Fibroblast of skin of back (primary cell): ENCODE data around the gene GDPD4. TPM values are rescaled to one million over a fixed set of nuclear protein-coding genes. Genes with fewer than 3 reads are reported as not detected.
"Not testable (repeated sequence)": the region's sequence is repeated elsewhere in the genome, so short reads cannot be mapped to it uniquely, and the experiment has no call there.

ENCODE experiments used
- DNase-seq: peaks from one replicate; pipeline ENCODE4 v3.0.0-alpha.2; 2013
- polyA plus RNA-seq, 2 experiments: library from polyadenylated mRNA; unstranded; fragments of 120-200 nt; gene quantifications; one replicate each; pipeline ENCODE4 v1.2.1, GENCODE V29; 2013; ENCODE audit not compliant: insufficient read length in 2 of 2

The GDPD4 gene, protein sequence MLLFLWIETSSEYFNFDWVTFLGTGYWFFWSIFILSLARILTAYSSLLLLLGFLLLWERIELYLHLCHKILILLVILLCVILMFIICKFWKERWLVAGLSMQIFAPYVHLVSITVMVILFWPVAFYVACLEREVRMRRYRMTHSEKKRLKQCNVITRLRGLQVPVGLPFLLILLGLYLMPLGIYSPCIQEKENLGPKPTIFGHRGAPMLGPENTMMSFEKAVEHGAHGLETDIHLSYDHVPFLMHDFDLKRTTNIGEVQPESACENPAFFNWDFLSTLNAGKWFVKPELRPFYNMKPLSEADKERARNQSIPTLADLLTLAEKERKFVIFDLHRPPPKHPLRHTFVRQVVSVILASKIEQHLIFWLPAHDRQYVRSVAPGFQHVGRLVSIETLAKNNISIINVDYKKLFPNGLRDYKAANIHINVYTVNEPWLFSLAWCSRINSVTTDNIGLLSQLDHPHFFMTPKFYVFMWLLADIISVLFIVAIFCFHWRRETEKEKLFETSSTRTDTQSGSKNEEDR
- not detected for polyA plus RNA-seq (2013, experiment 1 of 2; ENCODE audit: insufficient read length)
- not detected for polyA plus RNA-seq (2013, experiment 2 of 2; ENCODE audit: insufficient read length)

DNA sequence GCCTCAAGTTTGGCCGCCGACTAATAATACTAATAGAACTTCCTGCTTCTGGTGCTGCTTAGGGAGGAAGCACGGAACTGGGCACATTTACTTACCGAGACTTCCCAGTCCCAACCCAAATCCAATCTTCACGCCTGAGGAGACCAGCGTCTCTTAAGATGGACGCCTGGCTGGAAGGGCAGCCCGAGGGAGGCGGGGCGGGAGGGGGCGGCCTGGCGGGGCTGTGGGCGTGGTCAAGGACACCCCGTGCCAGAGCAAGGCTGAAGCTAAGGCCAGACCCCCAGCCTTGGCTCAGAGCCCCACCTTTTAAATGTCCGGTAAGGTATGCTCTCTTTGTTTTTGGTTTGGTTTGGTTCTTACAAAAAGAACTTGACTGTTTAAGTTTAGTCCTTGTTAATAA, at the start of gene GDPD4:
GDPD4 (minus strand) TSS at position 177 of the 400 bp plus-strand sequence. CDS start 16,549 bp downstream, outside the sequence.
- DNase-seq = no peak

DNA sequence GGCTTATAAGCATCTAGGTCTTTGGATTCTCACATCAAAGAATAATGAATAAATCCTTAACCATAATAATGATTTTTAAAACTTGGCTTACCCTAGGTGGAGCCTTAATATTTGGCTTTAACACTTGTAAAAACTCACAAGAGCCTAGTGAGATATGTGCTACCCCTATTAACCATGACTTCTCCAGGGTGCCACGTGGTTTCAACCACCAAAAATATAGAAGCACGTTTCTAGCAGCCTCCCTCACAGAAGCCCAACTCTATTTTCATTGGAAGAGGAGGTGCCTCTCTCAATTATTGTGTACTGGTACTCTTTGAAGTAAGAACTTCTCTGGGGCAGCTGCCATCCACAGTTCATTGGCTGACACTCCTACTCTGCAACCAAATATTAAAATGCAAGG, 46.5 kb upstream of the GDPD4 start:
- no peak for DNase-seq

DNA sequence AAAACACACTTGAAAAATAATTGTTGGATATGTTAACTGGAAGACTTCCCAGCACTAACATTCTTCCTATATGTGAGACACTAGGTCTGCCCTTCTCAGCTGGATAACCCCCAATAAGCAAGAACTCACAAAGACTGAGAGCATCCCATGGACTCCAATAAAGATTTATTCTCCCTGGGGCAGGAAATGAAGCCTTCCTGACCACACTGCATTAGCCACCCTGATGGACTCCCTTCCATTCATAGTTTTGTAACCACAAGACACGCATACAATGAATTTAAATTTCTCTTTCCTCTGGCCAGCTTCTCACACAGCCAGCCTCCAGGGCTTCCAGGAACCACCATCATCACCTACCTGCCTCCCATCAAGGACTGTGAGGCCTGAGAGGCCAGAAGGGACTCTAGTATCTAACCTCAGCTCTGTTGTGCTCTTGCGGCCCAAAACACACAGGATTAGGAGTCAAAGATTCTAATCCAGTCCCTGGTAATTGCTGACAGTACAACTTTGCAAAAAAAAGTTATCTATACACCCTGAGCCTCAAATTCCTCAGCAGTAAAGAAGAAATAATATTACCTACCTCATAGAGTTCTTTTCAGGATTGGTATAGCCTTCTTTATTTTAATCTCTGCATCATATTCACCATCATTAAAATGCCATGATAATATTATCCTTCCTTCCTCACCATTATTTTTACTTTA, 45.6 kb upstream of the GDPD4 start:
- DNase-seq = peak; percentile 92

DNA sequence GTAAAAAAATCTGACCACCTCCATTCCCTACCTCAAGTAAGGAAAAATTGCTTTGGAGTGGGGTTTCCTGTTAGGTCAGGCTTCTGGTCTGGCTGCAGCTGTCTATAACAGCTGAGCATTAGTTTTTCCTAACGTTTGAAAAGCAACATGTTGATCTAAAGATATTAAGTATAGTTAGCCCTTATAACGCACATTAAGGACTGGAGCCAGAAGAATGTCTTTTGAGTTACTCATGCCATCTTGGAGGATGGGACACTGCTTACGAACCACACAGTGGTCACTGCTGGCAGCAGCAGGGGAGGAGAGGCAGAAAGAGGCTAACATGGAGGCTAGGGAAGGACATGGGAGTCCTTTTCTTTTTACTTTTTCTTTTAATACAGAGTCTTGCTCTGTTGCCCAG, 44.1 kb upstream of the GDPD4 start:
- DNase-seq = peak; percentile 77

DNA sequence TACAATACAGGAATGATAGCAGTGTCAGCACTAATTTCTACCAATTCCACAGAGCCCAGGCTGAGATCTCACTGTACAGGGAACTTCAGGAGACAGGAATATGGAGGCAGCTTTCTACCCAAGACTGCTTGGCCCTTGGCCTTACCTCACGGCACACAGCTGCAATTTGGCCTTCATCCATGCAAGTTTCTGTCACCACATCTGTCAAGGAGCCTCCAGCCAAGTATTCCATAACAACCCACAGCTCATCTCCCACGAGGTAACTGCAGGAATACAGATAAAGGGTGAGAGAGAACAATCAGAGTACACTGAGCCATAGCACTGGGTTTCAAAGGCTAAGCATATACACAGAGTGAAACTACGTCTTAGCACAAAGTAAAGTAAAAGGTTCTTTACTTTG, 39.0 kb upstream of the GDPD4 start:
- no peak for DNase-seq

DNA sequence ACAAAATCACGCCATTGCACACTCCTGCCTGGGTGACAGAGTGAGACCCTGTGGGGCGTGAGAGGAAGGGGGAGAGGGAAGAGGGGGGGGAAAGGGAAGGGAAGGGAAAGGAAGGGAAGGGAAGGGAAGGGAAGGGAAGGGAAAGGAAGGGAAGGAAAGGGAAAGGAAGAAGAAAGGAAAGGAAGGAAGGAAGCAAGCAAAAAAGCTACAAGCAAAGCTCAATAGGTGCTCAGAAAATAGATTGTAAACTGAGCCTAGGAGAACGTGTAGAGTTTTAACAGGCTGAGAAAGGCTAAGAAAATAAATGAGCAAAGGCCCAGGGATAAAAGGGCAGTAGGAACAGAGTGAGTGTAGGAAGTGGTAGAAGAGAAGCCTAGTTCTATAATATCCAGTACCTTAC, 30.8 kb upstream of the GDPD4 start:
- no peak for DNase-seq

DNA sequence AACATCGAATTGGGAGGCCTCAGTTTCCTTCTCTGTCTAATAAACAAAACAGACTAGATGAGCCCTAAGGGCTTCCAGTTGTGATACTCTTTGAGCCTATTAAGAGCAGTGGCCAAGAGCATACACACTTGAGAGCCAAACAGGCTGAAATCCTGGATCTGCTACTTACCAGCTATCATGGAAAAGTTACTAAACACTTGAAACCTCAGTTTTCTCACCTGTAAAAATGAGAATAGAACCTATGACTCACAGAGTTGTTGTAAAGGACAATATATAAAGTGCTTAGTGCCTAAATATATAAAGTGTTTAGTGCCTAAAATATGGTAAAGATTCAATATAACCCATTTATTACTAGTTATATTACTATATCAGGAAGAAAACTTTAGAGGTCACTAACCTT, 23.7 kb upstream of the GDPD4 start:
- no peak for DNase-seq

DNA sequence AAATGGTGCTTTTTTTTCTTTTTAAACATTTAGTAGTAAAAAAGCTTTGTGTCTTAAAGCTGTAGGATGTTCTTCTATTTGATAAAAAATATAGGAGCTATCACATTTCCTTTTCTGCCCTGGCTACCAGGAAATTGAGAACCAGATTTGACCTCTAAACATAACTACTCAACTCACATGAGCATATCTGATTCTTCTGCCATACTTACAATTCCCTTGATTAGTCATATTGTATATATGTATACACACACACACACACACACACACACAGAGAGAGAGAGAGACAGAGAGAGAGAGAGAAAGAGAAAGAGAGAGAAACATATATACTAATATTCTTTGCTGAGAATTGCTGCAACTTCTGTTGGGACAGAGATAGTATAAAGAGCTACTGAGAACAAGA, 23.0 kb upstream of the GDPD4 start:
- no peak for DNase-seq

DNA sequence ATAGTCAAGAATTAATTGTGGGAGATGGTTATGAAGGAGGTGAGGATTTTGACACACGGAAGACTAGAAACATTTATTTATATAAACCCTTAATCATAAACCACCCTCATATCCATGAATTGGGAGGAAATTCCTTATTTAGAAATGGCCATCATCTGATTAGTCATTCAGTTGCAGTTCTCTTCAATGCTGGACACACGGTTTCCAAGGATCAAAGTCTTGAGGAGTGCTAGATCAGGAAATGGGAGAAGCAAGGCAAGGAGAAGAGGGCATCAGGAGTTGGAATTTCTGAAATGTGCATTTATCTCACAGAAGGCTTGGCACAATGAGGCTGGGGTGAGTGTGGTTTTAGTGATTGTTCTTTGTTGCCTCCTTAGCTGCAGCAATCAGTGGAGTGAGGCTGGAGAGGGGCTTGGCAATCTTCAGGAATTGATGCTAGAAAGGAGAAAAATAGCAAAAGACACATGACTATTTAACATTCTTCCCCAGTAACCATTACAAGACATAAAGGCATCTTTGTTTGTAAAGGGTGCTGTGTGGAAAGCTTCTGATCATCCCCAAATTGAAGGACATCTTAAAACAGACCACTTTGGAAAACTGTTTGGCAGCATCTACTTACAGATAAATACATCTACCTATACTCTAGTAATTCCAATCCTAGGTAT, 21.6 kb upstream of the GDPD4 start:
- no peak for DNase-seq

DNA sequence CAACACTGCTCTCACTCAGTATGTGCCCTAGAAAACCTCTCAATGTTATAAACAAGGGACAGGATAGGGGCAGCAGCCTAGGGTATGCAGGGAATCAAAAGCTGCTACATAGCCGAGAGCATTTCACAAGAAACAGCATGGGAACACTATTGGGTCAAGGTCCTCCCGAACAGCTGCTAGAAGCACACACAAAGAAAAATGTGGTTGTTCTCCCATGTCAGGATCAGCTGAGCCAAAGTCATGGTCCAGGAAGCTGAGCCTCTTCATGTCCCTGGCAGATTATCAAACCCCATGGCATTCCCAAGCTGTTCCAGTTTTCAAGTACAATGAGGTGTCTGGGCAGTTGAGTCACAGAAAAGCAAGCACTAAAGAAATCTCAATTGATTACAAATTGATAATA, 21.0 kb upstream of the GDPD4 start:
- DNase-seq = peak; percentile 26

DNA sequence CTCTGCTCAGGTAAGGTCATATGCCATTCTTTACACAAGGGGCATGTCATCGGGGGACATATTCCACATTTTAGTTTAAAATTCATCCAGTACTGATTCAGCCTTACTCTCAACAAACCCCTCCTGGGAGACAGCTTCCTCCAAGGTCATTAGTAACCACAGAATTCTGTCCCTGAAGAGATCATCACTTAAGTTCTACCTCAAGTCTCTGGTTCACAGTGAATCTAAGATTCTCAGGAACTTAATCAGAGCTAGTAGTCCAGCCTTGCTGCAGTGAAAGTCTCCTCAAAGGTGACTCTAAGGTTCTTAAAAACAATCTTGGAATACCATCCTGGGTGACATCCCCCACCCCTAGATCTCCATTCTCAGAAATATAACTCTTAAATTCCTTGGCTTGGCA, 18.9 kb upstream of the GDPD4 start:
- peak; percentile 4 for DNase-seq

DNA sequence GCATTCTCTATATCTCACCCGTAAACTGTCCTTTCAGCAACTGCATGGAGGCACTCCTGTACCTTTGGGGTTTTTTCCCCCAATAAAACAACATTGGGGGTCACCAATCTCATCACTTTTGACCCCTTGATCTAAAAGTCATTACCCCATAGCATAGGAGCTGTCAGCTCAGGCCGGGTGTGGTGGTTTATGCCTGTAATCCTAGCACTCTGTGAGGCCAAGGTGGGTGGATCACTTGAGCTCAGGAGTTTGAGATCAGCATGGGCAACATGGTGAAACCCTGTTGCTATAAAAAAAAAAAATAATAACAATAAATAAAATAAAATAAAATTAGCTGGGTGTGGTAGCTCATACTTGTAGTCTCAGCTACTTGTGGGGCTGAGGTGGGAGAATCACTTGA, 17.1 kb upstream of the GDPD4 start:
- DNase-seq = no peak

DNA sequence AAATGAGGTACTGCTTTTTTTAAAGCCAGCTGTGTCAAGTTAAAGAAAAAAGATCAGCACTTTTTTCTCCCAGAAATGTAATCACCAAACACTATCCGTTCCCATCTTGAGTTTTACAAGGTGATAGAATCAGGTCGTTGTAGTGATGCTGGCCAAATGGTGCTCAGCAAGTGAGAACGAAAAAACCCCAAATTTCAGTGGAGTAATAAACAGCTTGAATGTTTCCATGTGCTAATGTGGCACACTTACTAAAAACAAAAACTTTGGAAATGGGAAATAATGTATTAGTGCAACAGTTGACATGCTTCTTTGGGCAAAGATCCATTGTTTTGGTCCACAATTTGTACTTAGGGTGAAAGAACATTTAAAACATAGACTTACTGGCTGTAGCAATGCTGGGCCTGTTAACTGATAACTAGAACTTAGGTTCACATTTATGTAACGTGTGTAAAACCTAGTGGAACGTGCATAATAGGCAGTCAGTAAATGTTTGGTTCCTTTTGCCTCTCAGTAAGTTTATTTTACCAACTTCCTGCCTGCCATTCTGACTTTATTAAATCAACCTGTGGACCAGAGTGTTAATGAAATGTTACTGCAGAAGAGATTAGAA, 15.4 kb upstream of the GDPD4 start:
- no peak for DNase-seq

DNA sequence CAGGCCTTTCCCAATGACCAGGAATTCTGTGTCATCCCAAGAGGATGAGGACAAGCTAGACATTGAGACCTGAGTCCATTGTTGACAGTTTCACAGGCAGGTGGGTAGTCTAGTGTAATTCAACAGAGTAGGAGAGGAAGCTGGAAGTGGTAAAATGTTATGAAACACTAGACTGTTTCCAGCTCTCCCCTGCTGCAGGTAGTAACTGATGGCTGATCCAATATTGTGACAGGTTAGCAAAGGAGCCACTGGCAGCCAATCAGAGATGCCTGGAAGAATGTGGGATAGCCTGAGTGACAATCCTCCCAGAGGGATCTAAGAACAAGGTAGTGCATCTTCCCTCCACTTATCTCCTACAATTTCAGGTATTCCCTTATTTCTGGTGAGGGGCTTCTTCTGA, 10.6 kb upstream of the GDPD4 start:
- no peak for DNase-seq

DNA sequence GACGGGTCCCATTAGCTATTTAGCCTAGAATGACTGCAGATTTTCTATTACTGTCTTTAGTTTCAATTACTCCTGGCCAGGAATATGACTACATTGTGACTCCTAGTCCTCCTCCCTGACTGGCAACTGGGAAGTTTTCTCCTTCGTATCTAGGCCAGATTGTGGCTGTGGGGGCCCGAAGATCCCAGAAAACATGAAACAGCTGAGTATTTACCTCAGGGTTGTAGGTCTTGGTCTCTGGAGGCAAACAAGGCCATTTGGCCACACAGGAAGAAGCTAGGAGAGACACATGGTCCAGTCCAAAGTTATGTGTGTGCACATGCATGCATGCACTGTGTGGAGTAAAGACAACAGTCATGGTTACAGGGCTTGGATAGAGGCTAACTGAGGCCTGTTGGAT, 10.2 kb upstream of the GDPD4 start:
- no peak for DNase-seq

DNA sequence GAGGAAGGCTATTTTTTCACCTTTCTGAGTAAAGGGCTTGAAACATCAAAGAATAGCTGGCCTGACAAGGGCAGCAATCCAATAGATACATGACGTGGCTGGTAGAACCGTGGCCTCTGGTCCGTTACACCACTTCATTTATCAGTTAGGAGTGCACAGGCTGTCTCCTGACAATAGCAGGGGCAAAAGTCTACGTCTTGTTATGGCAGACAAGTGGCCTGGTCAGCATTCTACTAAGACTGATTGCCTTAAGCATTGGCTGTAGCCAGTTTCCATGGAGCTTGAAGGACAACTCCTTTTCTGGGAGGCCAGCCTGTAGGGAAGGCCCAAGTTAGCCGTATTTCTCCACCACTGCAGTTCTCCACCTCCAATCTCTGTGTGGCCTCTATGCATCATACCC, 9.2 kb upstream of the GDPD4 start:
- DNase-seq = no peak

DNA sequence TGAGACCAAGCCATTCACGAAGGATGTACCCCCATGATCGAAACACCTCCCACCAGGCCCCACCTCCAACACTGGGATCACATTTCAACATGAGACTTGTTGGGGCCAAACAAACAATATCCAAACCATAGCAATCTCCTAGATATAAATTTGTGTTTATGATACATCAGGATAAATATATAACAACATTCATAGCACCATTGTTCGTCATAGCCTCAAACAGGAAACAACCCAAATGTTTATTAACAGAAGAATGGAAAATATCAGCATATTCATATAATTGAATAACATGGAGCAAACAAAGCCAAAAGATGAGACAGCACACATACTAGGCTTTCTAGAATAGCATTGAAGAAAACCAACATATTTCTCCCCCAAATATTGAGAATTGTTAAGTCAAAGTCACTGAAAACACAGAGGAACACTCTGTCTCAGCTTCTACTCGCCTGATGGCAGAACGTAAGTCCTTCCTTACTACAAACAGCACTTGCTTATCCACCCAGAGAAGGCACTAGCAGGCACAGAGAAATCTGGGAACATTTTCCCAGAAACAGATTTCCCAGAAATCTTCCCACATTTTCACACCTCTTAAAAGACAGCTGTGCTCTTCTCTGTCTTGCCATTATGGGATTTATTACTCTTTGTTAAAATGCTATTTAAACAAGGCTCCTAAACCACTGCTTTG, 8.1 kb upstream of the GDPD4 start:
- no peak for DNase-seq

DNA sequence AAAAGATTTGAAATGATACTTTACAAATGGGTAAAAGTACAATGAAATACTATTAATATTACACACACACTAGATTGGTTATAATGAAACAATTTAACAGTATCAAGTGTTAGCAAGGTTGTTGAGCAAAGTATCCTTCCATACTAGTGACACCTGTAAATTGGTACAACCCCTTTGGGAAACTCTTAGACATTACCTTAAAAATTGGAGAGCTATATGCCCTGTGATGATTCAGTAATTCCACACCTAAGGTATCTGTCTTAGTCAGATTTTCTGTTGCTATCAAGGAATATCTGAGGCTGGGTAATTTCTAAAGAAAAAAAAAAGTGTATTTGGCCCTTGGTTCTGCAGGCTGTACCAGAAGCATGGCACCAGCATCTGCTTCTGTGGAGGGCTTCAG, 7.4 kb upstream of the GDPD4 start:
- no peak for DNase-seq

DNA sequence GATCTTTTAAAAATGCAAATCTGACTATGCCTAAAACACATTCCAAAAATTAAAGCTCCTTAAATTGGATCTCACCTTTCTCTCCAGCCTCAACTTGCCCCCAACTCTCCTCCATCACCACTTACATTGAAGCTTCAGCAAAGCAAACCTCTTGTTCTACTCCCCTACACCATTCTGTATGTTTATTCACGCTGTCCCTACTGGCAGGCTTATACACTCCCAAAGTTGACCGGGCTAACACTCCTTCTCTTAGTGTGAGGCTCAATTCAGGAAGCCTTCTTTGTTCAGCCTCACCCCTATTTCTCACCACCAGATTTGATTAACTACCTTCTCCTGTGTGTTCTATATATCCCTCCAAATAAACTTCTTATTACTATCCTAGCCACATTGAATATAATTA, 1.8 kb upstream of the GDPD4 start:
- no peak for DNase-seq

DNA sequence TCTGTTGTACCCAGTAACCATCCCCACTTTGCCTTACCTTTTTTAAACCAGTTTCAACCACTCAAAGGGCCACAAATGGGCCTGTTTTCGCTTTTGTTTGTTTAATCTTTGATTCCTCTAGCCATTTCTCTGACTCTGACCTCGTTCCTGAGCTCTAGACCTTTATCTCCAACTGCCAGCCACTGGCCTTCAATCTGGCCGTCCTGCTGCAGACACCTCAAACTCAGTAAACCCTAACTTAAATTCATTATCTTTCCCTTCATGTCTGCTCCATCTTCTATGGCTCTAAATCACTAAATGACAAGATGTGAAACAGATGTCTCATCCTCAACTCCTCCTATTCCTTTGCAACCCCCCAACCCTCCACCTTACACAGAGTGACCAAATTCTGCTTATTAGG, 1.3 kb upstream of the GDPD4 start:
- DNase-seq = no peak

DNA sequence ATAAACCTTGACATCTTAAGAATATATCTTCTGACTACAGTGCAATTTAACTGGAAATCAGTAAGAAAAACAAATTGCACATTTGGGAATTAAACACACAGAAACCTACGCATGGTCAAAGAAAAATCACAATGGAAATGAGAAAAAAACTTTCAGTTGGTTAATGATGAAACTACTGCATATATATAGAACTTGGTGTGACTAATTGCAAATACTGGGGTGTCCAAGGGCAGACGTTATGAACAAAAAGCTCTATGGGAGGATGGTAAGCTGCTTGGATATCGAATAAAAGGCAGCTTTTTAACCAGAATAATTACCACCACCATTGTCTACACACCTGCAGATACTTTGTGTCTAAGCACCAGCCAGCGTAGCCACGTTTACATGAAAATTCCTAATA, 791 bp downstream of the GDPD4 start:
- no peak for DNase-seq

DNA sequence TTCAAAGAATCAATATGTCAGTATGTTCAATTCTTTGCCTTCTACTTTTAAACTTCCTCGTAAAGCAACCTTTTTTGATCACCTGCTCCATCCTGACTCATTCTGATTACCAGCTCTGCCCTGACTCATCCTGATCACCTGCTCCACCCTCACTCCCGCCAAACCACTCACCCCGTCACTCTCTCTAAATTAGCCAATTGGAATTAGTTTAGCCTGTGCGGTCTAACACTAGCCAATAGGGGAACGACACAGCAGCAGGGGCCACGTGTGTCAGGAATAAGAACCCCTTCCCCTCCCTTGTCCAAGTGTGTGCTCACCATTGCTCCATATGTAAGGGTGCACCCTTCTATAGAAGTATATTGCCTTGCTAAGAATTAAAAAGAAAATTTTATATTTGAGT, 1.5 kb downstream of the GDPD4 start:
- DNase-seq = not testable (repeated sequence)
